ENCODE measurements around the gene TLE1.

Gene TLE1

DNA sequence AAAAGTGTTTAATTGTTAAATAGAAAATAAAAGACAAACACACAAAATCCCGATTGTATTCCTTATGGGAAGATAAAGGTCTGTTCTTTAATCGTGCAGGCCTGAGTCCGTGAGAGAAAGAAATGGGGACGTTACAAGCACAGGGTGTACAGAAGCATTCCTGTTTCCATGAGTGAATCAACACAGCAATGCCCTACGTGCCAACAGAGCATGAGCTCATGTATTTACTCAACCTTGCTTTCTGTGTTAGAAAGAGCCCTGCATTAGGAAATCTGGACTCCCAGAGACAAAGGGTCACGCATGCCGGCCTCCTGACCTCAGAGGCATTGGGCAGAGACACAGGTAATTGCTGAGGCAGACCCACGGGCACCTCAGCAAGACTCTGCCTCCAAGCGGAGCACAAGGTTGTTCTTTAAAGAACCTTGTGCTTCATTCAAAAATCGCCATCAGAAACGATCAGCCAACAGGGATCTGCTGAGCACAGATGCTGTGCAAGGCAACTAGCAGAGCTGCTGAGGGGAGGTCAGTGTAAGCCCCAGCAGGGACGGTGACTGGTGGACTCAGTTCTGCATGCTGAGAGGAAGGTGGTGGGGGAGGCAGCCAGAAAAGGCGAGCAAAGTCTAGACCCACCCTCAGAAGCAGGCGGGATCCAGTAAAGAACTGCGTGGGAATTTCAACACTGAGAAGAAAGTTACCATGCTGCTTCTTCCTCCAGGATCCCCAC, 101.0 kb downstream of the TLE1 start:
- H3F3A ChIP-seq (ENCODE audit: low read depth), result no peaks in the 10 kb centered on the region
- no peak for TF ChIP-seq EZH2phosphoT487 (IDR thresholded peaks at IDR 0.05; ENCODE audit: borderline replicate concordance)
- TF ChIP-seq, protein P1, sequence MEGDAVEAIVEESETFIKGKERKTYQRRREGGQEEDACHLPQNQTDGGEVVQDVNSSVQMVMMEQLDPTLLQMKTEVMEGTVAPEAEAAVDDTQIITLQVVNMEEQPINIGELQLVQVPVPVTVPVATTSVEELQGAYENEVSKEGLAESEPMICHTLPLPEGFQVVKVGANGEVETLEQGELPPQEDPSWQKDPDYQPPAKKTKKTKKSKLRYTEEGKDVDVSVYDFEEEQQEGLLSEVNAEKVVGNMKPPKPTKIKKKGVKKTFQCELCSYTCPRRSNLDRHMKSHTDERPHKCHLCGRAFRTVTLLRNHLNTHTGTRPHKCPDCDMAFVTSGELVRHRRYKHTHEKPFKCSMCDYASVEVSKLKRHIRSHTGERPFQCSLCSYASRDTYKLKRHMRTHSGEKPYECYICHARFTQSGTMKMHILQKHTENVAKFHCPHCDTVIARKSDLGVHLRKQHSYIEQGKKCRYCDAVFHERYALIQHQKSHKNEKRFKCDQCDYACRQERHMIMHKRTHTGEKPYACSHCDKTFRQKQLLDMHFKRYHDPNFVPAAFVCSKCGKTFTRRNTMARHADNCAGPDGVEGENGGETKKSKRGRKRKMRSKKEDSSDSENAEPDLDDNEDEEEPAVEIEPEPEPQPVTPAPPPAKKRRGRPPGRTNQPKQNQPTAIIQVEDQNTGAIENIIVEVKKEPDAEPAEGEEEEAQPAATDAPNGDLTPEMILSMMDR (conservative IDR thresholded peaks at IDR 0.05; ENCODE audit: low read length), result no peak
- H3K79me2 ChIP-seq (ENCODE audit: insufficient read depth, low read length), result no peaks in the 10 kb centered on the region
- no peak overlapping the region for H3K4me3 ChIP-seq (ENCODE audit: low read length, poor library complexity, severe bottlenecking)
- H2AFZ ChIP-seq (ENCODE audit: low read length), result no peak overlapping the region
- H3K4me2 ChIP-seq (ENCODE audit: low read depth, low read length, poor library complexity, severe bottlenecking), result no peak overlapping the region
- H3K9me3 ChIP-seq (ENCODE audit: insufficient read depth, low read depth, low read length), result no peaks in the 10 kb centered on the region
- H3K9ac ChIP-seq (ENCODE audit: low read depth, low read length, poor library complexity, severe bottlenecking), result no peak overlapping the region
- peaks cover 21% of the 10 kb centered on the region for H3K4me1 ChIP-seq (ENCODE audit: insufficient read depth, low read length, poor library complexity, severe bottlenecking)
- no peaks in the 10 kb centered on the region for H4K20me1 ChIP-seq (ENCODE audit: insufficient read depth, low read length, poor library complexity, severe bottlenecking)
- peaks cover 51% of the 10 kb centered on the region; the same call in 1 of the 2 replicates for H3K36me3 ChIP-seq (ENCODE audit: insufficient read depth, low read length)
- H3K9me2 ChIP-seq (replicated peaks; ENCODE audit: low read depth, low read length), result no peaks in the 10 kb centered on the region
- no peaks in the 10 kb centered on the region for H3K27me3 ChIP-seq (ENCODE audit: insufficient read depth, low read length, poor library complexity, severe bottlenecking)

DNA sequence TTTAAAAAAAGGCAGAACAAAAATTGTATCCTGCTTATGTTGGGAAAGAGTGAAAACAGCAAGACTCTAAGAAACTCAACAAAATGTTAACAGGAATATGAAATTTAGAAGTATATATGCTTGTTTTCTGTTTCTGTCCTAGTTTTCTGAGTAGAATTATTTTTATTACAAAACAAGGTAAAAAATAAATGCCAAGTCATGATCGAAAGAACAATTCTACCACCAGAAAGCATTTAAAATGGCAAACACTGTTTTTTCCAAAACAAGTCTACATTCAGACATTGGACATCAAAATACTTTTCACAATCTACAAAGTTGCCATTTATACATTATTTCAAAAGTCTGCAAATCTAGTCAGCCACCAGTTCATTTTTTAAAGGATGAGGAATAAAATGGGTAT, 102.6 kb downstream of the TLE1 start:
- Histone ChIP-seq H3K36me3 (ENCODE audit: insufficient read depth, low read length) (peaks cover 50% of the 10 kb centered on the region; the same call in 1 of the 2 replicates), H3K4me2 (ENCODE audit: low read depth, low read length, poor library complexity, severe bottlenecking) (no peak overlapping the region)

DNA sequence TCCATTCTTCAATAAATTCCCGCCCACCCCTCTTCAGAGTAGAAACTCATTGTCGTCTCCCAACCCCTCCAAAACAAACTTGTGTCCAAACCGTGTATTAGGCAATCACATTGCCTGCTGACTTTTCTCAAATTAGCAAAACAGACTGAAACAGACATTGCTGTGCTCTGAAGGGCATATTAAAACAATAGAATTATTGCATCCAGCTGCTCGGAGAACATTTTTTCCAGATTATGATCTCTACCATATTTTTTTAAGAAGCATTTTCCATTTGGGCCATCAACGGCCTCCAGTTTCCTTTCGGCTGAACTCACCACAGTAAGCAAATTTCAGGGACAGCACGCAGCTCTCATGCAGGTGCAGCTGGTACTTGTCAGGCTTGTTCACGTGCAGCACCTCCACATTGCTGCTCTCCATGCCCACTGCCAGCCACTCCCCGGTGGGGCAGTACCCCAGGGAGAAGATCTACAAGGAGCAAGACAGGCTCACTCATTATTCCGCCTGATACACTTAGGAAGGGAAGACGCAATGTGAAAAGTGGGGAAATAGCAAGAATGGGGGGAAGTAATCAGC, 104.1 kb downstream of the TLE1 start:
- no peaks in the 10 kb centered on the region for H3K4me1 ChIP-seq (ENCODE audit: insufficient read depth, low read length, poor library complexity, severe bottlenecking)
- no peaks in the 10 kb centered on the region for H3F3A ChIP-seq (ENCODE audit: low read depth)
- H3K9ac ChIP-seq (ENCODE audit: low read depth, low read length, poor library complexity, severe bottlenecking), result no peak overlapping the region
- H3K4me3 ChIP-seq (ENCODE audit: low read length, poor library complexity, severe bottlenecking), result no peak overlapping the region
- H3K9me3 ChIP-seq (ENCODE audit: insufficient read depth, low read depth, low read length), result no peaks in the 10 kb centered on the region
- H3K79me2 ChIP-seq (ENCODE audit: insufficient read depth, low read length), result no peaks in the 10 kb centered on the region
- H3K9me2 ChIP-seq (replicated peaks; ENCODE audit: low read depth, low read length), result no peaks in the 10 kb centered on the region
- no peaks in the 10 kb centered on the region for H3K27me3 ChIP-seq (ENCODE audit: insufficient read depth, low read length, poor library complexity, severe bottlenecking)
- H3K36me3 ChIP-seq (ENCODE audit: insufficient read depth, low read length), result peaks cover 39% of the 10 kb centered on the region; the same call in 1 of the 2 replicates
- H3K4me2 ChIP-seq (ENCODE audit: low read depth, low read length, poor library complexity, severe bottlenecking), result no peak overlapping the region
- no peak overlapping the region for H2AFZ ChIP-seq (ENCODE audit: low read length)
- TF ChIP-seq EZH2phosphoT487 (IDR thresholded peaks at IDR 0.05; ENCODE audit: borderline replicate concordance), result no peak
- TF ChIP-seq, protein P1 (conservative IDR thresholded peaks at IDR 0.05; ENCODE audit: low read length), result no peak
- no peaks in the 10 kb centered on the region for H4K20me1 ChIP-seq (ENCODE audit: insufficient read depth, low read length, poor library complexity, severe bottlenecking)

More for the DNA sequence above, 102.6 kb downstream of the TLE1 start:
- H3K79me2 ChIP-seq (ENCODE audit: insufficient read depth, low read length), result no peaks in the 10 kb centered on the region
- no peak overlapping the region for H3K9ac ChIP-seq (ENCODE audit: low read depth, low read length, poor library complexity, severe bottlenecking)
- H3K9me2 ChIP-seq (replicated peaks; ENCODE audit: low read depth, low read length), result no peaks in the 10 kb centered on the region
- H3F3A ChIP-seq (ENCODE audit: low read depth), result no peaks in the 10 kb centered on the region
- peaks cover 7% of the 10 kb centered on the region for H3K4me1 ChIP-seq (ENCODE audit: insufficient read depth, low read length, poor library complexity, severe bottlenecking)
- TF ChIP-seq, protein P1 (conservative IDR thresholded peaks at IDR 0.05; ENCODE audit: low read length), result no peak
- TF ChIP-seq EZH2phosphoT487 (IDR thresholded peaks at IDR 0.05; ENCODE audit: borderline replicate concordance), result no peak
- H3K4me3 ChIP-seq (ENCODE audit: low read length, poor library complexity, severe bottlenecking), result no peak overlapping the region
- H4K20me1 ChIP-seq (ENCODE audit: insufficient read depth, low read length, poor library complexity, severe bottlenecking), result no peaks in the 10 kb centered on the region
- H2AFZ ChIP-seq (ENCODE audit: low read length), result no peak overlapping the region
- no peaks in the 10 kb centered on the region for H3K27me3 ChIP-seq (ENCODE audit: insufficient read depth, low read length, poor library complexity, severe bottlenecking)
- H3K9me3 ChIP-seq (ENCODE audit: insufficient read depth, low read depth, low read length), result no peaks in the 10 kb centered on the region

Data from Loucy (cell line).